Stimulated activated naive CD8-positive, alpha-beta T cell treated with anti-CD3 and anti-CD28 coated beads, Interleukin-15, Interleukin-2, amounts not matched to agents 100 U/mL and 50 U/mL, for 24 hours (primary cell): Measurements from ENCODE around the gene SMAGP.
"Not testable (repeated sequence)": the region's sequence is repeated elsewhere in the genome, so short reads cannot be mapped to it uniquely, and the experiment has no call there.

Experiments used
- ATAC-seq: fragments of 150-1000 bp; cut with Tn5 transposase; one replicate; pipeline ENCODE4 v1.10.0; 2021
- DNase-seq: peaks from one replicate; pipeline ENCODE4 v3.0.0; 2021

The SMAGP gene

GRCh38 chr12:51264297-51264696, 5.9 kb downstream of the SMAGP start:
- no peak for ATAC-seq
- DNase-seq: no peak

- DNase-seq (no peak), ATAC-seq (no peak)
Measured at GRCh38 chr12:51263341-51263740, 6.9 kb downstream of the SMAGP start.

DNA sequence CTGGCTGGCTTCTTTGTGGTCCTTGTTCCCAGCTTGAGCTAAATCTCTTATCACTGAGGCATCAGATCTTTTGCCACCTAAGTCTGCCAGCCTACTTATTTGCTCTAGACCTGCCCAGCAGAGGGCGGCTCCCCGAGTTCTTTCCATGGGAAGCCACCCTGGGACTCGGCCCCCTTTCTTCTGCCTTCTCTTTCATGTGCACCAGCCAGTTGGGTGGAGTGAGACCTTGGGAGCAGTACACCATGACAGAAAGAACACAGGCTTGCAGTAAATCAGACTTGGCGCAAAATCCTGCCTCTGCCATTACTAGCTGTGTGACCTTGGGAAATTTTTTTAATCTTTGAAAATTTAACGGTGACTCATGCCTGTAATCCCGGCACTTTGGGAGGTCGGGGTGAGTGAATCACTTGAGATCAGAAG, 7.4 kb downstream of the SMAGP start:
- ATAC-seq: peak; percentile 30
- DNase-seq: peak; percentile 41

DNA sequence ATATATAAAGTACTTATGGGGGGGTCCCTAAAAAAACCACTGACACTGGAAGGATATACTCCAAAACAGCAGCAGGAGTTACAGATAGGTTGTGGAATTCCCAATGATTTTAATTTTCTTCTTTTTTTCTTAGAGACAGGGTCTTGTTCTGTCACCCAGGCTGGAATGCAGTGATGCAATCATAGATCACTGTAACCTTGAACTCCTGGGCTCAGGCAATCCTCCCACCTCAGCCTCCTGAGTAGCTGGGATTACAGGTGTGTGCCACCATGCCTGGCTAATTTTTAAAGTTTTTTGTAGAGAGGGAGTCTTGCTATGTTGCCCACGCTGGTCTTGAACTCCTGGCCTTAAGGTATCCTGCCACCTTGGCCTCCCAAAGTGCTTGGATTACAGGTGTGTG, 10.6 kb downstream of the SMAGP start:
- ATAC-seq, DNase-seq: not testable (repeated sequence)

GRCh38 chr12:51254536-51254935, 15.7 kb downstream of the SMAGP start:
- ATAC-seq (no peak), DNase-seq (no peak)

- no peak for ATAC-seq
- DNase-seq: no peak
Measured at GRCh38 chr12:51253276-51253675, 16.9 kb downstream of the SMAGP start.

GRCh38 chr12:51247523-51248206, 22.6 kb downstream of the SMAGP start:
- peak; percentile 26 for ATAC-seq

DNA sequence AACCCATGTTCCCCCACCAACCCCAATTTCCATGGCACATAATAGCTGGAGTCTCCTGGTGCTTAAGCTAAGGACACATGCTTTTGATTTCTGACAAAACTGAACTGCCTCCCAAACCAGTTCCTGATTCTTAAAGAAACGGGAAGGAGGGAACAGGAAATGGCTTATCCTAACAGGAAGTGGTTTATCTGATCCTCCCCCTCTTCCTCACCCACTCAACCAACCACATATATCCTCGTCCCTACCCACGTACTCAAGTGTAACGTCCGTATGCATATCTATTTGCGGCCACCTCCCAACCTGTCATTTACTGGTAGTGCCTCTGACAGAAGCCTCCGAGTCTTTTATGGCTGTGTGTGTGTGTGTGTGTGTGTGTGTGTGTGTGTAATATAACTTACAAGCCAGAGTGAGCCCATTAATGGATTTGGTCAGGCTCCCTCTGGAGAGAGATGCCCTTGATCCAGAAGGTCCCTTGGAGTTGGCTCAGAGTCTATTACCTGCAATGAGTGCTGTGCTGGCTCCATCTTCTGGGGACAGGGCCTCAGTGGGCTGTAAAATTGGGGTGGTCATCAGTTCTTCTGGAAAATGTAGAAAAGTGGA, 23.9 kb downstream of the SMAGP start:
- DNase-seq: peak; percentile 30
- peak; percentile 62 for ATAC-seq

More at GRCh38 chr12:51247523-51248206, 22.6 kb downstream of the SMAGP start:
- no peak for DNase-seq

- DNase-seq (no peak), ATAC-seq (no peak)
Measured at GRCh38 chr12:51245476-51246253, 24.6 kb downstream of the SMAGP start.

DNA sequence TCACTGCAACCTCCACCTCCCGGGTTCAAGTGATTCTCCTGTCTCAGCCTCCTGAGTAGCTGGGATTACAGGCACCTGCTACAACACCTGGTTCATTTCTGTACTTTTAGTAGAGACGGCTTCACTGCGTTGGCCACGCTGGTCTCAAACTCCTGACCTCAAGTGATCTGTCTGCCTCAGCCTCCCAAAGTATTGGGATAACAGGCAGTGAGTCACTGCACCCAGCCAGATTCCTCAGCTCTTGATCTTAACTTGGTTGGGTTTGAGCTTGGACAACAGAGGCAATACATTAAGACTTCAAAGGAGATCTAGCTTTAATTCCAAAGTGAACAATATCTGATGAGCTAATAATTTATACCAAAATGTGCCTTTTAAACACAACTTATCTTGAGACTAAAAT, 25.9 kb downstream of the SMAGP start:
- DNase-seq (no peak), ATAC-seq (no peak)

DNA sequence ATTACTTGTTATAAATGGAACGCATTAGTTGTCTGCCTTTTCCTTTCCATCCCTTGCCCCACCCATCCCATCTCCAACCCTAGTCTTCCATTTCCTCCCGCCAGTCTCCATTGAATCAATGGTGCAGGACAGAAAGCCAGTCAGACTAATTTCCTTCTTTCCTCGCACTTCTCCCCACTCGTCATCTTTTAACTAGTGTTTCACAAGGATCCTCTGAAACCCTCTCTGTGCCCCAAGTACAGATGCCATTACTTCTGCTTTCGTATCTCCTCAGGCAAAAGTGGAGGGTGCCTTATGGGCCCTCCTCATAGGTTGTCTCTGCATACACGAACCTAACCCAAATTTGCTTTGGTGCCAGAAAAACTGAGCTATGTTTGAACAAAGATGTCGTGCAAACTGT, 27.3 kb downstream of the SMAGP start:
- ATAC-seq: no peak
- DNase-seq: no peak

DNA sequence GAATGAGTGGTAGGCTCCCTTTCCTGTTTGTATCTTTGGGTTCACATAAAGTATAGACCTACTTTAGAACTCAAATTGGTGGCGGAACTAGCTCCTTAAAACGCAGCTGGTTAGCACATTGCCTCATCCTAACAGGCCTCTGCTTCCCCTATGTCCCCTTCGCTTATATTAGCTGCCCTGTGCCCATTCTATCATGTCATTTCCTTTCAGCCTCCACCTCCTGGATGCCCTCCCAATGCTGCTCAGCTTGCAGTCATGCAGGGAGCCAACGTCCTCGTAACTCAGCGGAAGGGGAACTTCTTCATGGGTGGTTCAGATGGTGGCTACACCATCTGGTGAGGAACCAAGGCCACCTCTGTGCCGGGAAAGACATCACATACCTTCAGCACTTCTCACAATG, 28.1 kb downstream of the SMAGP start:
- no peak for DNase-seq
- ATAC-seq: no peak

- DNase-seq: no peak
- ATAC-seq: no peak
Measured at GRCh38 chr12:51240971-51241370, 29.2 kb downstream of the SMAGP start.

DNA sequence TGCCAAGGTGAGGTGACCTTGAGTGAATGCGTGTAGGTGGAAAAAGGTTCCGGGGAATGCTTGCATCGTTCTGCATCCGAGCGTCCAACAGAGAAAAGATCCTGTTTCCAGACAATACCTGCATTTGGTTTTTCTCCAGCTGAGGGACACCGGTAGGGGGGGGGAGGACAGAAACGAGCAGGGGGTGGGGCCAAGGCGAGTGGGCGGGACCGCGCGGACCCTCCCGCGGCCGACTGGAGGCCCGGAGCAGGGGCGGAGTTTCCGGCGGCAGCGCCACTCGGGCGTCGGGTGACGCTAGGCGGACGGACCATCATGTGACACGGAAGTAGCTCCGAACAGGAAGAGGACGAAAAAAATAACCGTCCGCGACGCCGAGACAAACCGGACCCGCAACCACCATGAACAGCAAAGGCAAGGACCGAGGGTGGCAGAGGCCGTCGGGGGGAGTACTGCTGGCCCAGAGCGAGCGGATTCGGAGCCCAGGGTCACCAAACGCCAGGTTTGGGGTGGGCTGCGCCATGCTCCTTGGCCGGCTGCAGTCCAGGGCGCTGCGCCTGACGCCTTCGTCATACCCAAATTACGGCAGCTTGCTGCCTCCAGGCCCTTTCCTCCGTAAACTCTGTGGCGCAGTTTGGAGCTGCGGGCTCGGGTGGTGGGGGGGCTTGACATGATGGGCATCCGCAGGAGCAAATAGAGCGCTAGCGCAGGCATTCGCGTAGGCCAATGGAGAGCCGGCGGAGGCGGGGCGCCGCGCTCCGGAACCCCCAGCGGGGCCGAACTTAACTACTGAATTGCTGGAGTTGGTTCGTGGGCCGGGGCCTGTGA, 31.5 kb downstream of the SMAGP start, which contains the start of gene DAZAP2:
Gene DAZAP2, plus strand, starts transcription at position 317 of the 825 bp plus-strand sequence. Its CDS starts 82 bp downstream, at position 399.
- ATAC-seq: peak; percentile 95
- peak; percentile 97 for DNase-seq

DNA sequence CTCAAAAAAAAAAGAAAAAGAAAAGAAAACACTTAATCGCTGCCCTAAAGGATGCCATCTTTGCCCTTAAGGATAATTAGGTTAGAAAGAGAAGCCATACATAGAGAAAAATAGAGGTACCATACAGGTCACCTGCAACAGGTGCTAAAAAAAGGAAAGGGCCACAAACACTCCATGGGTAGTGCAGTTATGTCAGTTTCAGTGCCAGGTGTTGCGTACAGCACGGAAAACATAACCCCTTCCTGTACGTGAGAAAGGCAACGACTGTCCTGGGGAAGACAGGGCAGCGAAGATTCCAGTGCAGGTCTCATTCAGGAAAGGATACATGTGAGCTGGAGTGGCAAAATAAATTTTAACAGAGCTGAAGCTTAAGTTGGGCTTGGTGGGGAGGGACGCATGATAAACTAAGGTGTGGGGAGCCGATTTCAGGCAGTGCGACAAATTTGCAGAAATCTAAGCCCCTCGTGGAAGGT, 32.1 kb downstream of the SMAGP start:
- DNase-seq: no peak
- no peak for ATAC-seq

DNA sequence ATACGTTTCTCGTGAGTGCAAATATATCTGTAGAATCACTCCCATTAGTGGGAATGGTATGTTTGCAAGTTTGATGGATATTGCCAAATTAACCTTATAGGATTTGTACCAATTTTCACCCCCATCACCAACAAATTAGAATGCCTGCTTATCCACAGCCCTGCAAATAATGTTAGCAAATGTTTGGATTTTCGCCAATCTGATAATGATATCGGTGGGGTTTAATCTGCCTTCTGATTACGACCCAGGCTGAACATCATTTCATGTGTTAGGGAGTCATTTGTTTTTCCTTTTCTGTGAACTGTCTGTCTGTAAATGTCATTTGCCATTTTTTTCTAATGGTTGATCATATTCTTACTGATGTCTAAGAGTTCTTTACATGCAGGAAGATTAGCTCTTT, 35.7 kb downstream of the SMAGP start:
- ATAC-seq: no peak
- no peak for DNase-seq

DNA sequence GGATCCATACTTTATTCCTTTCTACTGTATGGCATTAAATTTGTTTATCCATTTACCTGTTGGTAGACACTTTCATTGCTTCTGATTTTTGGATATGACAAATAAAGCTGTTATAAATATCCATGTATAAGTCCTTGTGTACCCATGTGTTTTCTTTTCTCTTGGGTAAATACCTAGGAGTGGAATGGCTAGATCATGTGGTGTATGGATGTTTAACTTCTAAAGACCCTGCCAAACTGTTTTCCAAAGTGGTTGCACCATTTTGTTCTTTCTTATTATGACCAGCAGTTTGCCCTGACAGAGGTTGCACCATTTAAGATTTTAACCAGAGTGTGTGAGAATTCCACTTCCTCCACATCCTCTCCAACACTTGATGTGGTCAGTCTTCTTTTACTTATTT, 37.6 kb downstream of the SMAGP start:
- DNase-seq (no peak), ATAC-seq (no peak)

GRCh38 chr12:51229116-51229809, 41.0 kb downstream of the SMAGP start:
- DNase-seq (no peak), ATAC-seq (no peak)

DNA sequence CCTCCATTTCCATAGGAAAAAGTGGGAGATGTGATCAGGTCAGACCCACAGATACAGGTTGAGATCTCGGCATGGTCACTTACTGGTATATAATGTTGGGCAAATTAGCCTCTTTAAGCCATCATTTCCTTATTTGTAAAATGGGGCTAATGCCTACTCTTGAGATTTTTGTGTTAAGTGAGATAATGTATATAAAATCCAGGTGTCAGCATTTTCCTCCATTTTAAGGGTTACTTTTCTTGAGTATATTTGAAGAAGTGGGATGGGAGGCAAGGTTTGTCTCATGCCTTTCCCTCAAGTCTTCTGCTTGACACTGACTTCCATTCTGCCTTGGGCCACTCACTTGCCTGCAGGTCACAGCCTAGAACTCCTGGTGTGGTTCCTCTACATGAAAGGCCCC, 42.3 kb downstream of the SMAGP start:
- no peak for DNase-seq
- ATAC-seq: no peak

GRCh38 chr12:51227112-51227511, 43.1 kb downstream of the SMAGP start:
- ATAC-seq, DNase-seq: not testable (repeated sequence)

DNA sequence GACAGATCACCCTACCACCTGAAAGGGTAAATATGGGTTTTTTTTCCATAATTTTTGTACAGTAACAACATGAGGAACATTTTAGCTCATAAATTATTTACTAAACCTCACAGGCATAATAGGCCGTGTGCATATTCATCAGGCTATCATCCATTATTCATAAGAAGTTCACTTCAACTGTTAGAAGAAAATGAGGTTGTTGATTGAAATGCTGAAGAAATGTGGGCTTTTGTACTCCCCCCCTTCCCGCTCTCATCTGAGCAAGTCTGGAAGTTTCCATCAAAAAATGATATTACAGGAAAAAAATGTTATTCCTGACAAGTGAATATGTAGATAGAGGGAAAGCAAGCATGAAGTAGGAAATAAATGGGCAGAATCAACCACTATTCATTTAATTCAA, 44.4 kb downstream of the SMAGP start:
- DNase-seq (no peak), ATAC-seq (no peak)
